GM20000 (cell line): ENCODE measurements around the gene FBXO48.

Experiments used
- DNase-seq: peaks from one replicate; pipeline ENCODE4 v3.0.0; 2012; ENCODE audit warnings: low spot score
- CTCF ChIP-seq: IDR thresholded peaks from 2 replicates; pipeline ENCODE4 v1.5.1; 2012; ENCODE audit warnings: mild to moderate bottlenecking, control low read depth; ENCODE audit errors: extremely low read depth, missing control alignments

The FBXO48 gene

DNA sequence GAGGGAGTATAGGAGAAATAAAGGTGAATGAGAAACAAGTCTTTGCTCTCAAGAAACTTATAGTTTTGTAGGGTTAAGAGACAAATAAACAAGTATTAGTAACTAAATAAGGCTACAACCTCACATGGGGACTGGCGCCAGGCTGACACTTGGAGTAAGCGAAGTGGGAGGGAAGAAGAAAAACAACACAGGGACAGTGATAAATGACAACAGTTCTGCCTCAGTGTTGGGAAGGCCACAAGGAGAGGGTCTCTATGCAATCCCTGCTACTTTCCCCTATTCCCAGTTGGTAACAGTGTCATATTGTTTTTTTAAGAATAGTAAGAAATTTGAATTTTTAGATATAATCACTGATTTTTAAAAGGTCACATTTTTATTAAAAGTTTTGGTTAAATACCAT lies 4.3 kb upstream of the FBXO48 start:
- TF ChIP-seq CTCF: no peak
- no peak for DNase-seq

DNA sequence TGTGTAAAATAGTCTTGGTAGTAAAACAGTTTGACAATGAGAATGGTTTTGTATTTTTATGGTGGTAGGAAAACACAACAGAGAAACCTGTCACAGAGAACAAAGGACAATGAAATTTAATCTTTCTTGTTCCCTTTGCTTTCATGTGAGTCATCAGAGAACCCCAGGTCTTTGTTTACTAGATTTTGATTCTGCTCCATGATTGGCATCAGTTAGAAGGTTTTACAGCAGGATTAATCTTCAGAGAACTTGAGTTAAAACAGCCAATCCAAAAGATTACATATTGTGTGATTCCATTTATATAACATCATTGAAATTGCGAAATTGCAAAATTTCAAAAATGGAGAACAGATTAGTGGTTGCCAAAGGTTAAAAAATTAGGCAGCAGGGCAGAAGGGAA lies 2.8 kb upstream of the FBXO48 start:
- DNase-seq: no peak
- no peak for TF ChIP-seq CTCF

DNA sequence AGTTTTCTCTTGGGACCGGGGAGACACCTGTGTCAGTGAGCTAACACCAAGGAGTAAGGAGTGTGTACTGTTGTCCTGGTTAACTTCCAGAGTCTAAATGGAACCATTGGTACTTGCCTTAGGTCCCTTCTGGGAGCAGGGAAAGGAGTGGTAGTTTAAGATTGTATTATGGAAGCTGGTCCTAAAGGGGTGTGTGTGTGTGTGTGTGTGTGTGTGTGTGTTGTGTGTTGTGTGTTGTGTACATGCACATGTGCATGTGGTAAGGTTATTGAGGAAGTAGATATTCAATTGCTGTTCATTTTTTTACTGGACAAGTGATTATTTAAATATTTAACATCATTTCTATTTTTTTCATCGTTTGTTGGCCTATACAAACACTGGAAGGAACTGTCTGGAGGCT lies 1.7 kb upstream of the FBXO48 start:
- DNase-seq: no peak
- no peak for TF ChIP-seq CTCF

GRCh38 chr2:68466778-68467076 lies 367 bp downstream of the FBXO48 start:
- no peak for DNase-seq
- TF ChIP-seq CTCF: no peak

GRCh38 chr2:68466361-68466777 lies 725 bp downstream of the FBXO48 start:
- peak; percentile 21 for DNase-seq
- no peak for TF ChIP-seq CTCF

DNA sequence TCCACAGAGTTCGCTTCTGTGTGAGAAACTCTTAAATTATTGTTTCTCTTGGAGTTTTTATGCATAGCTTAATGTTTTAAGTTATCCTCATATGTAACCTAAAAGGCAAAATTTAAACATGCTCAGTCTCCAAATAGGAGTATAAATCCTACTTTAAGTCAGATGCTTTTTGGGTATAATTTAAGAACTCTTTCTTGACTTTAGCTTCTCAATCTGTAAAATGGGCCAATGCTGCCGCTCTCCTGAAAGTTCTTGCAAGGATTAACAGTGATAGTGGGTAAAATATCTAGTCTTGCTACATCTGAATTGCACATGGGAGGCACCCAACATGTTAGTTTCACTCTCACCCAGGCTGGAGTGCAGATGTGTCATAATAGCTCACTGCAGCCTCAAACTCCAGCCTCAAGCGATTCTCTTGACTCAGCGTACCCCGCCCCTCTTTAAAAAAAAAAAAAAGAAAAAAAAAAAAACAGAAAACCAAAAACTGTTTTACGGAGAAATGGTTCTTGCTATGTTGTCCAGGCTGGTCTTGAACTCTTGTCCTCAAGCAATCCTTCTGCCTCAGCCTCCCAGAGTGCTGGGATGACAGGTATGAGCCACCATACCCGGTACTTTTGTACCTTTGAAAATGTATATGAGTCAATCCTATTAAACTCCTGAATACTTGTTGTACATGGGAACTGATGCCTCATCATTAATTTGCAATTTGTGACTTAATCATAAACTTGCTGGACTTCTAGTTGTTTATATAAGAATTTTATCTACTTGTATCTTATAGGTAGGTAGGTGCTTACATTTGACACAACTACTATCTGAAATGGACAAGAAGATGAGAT lies 1.8 kb downstream of the FBXO48 start:
- no peak for TF ChIP-seq CTCF
- DNase-seq: no peak

DNA sequence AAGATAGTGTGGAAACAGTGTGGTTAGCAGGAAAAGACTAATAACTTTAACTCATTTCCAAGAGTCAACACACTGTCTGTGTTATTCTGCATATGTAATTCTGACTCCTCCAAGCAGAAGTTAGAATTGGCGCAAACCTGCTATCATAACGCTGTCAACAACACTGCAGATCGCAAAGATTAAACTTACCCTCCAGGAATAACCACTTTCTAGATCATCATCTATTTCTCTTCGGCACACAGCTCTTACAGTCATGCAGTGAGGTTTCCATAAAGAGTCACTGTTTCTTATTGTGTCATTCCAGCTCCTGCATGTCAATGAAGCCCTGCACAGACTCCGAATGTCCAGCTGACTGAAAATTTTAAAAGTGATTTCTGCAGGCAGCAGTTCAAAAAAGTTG lies 2.4 kb downstream of the FBXO48 start:
- no peak for DNase-seq
- TF ChIP-seq CTCF: no peak
